Liver (tissue), 9 donors: ENCODE results near the gene ITGB4. TPM values are rescaled to one million over a fixed set of nuclear protein-coding genes. Genes with fewer than 3 reads are reported as not detected.

Experiments used
- DNase-seq: peaks from one replicate; pipeline ENCODE4 v3.0.0-alpha.2; 2017; ENCODE audit warnings: low spot score
- H3K27ac ChIP-seq, 2 donors: one replicate each; pipeline ENCODE4 v1.7.0; 2013; ENCODE audit warnings: inconsistent platforms in 2 of 2, low read length in 2 of 2, control low read depth in 1 of 2, low read depth in 1 of 2, mild to moderate bottlenecking in 1 of 2
- H3K27me3 ChIP-seq, 4 donors: one replicate each; pipeline versions ENCODE4 v1.6.1 to v1.7.0; 2013; ENCODE audit warnings: low read length in 3 of 4, inconsistent platforms in 1 of 4, mild to moderate bottlenecking in 1 of 4, moderate library complexity in 1 of 4; ENCODE audit not compliant: control insufficient read depth in 4 of 4, insufficient read depth in 4 of 4
- H3K36me3 ChIP-seq, 4 donors: one replicate each; pipeline versions ENCODE4 v1.6.1 to v1.7.0; 2013; ENCODE audit warnings: low read length in 3 of 4, mild to moderate bottlenecking in 3 of 4, low read depth in 1 of 4, moderate library complexity in 1 of 4; ENCODE audit not compliant: control insufficient read depth in 4 of 4, insufficient read depth in 3 of 4
- H3K4me1 ChIP-seq, 4 donors: one replicate each; pipeline versions ENCODE4 v1.6.1 to v1.7.0; 2013; ENCODE audit warnings: low read length in 3 of 4, mild to moderate bottlenecking in 3 of 4, moderate library complexity in 1 of 4; ENCODE audit not compliant: control insufficient read depth in 4 of 4, insufficient read depth in 4 of 4
- H3K4me3 ChIP-seq, 3 donors: one replicate each; pipeline versions ENCODE4 v1.6.1 to v1.7.0; 2013; ENCODE audit warnings: low read length in 3 of 3, control low read depth in 1 of 3, low read depth in 1 of 3, mild to moderate bottlenecking in 1 of 3
- H3K9ac ChIP-seq, 2 donors: one replicate each; pipeline ENCODE4 v1.7.0; 2013; ENCODE audit warnings: low read length in 2 of 2, mild to moderate bottlenecking in 2 of 2, moderate library complexity in 2 of 2, control low read depth in 1 of 2, low read depth in 1 of 2
- H3K9me3 ChIP-seq, 4 donors: one replicate each; pipeline versions ENCODE4 v1.6.1 to v1.7.0; 2013; ENCODE audit warnings: low read length in 3 of 4; ENCODE audit not compliant: control insufficient read depth in 4 of 4
- EGR1 ChIP-seq, 2 donors: IDR thresholded peaks; 2 replicates each; pipeline ENCODE4 v1.6.1; 2016 to 2018; ENCODE audit warnings: antibody characterized with exemption in 2 of 2, low read depth in 2 of 2
- FOXA1 ChIP-seq: IDR thresholded peaks from 2 replicates; pipeline ENCODE4 v1.6.1; 2016; ENCODE audit warnings: antibody characterized with exemption
- FOXA2 ChIP-seq: IDR thresholded peaks from 2 replicates; pipeline ENCODE4 v1.6.1; 2016; ENCODE audit warnings: antibody characterized with exemption
- GABPA ChIP-seq, 2 donors: IDR thresholded peaks in 1 of 2; conservative IDR thresholded peaks in 1 of 2; 2 replicates each; pipeline ENCODE4 v1.6.1; 2016; ENCODE audit warnings: antibody characterized with exemption in 2 of 2, mild to moderate bottlenecking in 1 of 2, moderate library complexity in 1 of 2
- HNF4A ChIP-seq, 2 donors: conservative IDR thresholded peaks; 2 replicates each; pipeline ENCODE4 v1.6.1; 2016; ENCODE audit warnings: antibody characterized with exemption in 2 of 2, mild to moderate bottlenecking in 2 of 2
- HNF4G ChIP-seq: IDR thresholded peaks from 2 replicates; pipeline ENCODE4 v1.6.1; 2016; ENCODE audit warnings: antibody characterized with exemption
- JUND ChIP-seq, 2 donors: IDR thresholded peaks; 2 replicates each; pipeline ENCODE4 v1.6.1; 2016; ENCODE audit warnings: antibody characterized with exemption in 2 of 2
- MAX ChIP-seq: IDR thresholded peaks from 2 replicates; pipeline ENCODE4 v1.6.1; 2016; ENCODE audit warnings: antibody characterized with exemption
- NR2F2 ChIP-seq: IDR thresholded peaks from 2 replicates; pipeline ENCODE4 v1.6.1; 2016; ENCODE audit warnings: antibody characterized with exemption
- RAD21 ChIP-seq, 2 donors: IDR thresholded peaks; 2 replicates each; pipeline ENCODE4 v1.6.1; 2016; ENCODE audit warnings: antibody characterized with exemption in 2 of 2, mild to moderate bottlenecking in 2 of 2
- REST ChIP-seq: IDR thresholded peaks from 2 replicates; pipeline ENCODE4 v1.6.1; 2016; ENCODE audit warnings: antibody characterized with exemption, mild to moderate bottlenecking
- SP1 ChIP-seq: IDR thresholded peaks from 2 replicates; pipeline ENCODE4 v1.6.1; 2018; ENCODE audit warnings: antibody characterized with exemption, mild to moderate bottlenecking
- TAF1 ChIP-seq: conservative IDR thresholded peaks from 2 replicates; pipeline ENCODE4 v1.6.1; 2016; ENCODE audit warnings: antibody characterized with exemption, mild to moderate bottlenecking
- YY1 ChIP-seq: IDR thresholded peaks from 2 replicates; pipeline ENCODE4 v1.6.1; 2016; ENCODE audit warnings: antibody characterized with exemption, mild to moderate bottlenecking
- WGBS: extraction: QIAGEN DNeasy Blood & Tissue Kit; methylation state at CpG from one replicate; pipeline ENCODE4 v1.1.7; 2013; 5-methylcytosine and 5-hydroxymethylcytosine counted together
- polyA plus RNA-seq, 2 donors: library from polyadenylated mRNA; stranded (reverse) in 1 of 2; unstranded in 1 of 2; fragments of 200-250 nt in 1 of 2; fragments of >200 nt in 1 of 2; fragmentation: Nextera tagmentation in 1 of 2; extraction: Ambion mirVana in 1 of 2; gene quantifications; one replicate each; pipeline versions ENCODE4 v1.2.1 to v1.2.3, GENCODE V29; 2013 to 2015
- total RNA-seq, 2 donors: library from RNA; depleted of rRNA; stranded (reverse); fragments of >200 nt; gene quantifications; one replicate each; pipeline ENCODE4 v1.2.3, GENCODE V29; 2014
- TF ChIP-seq, protein P1 (sequence below): IDR thresholded peaks from 2 replicates; pipeline ENCODE4 v1.6.1; 2016; ENCODE audit warnings: antibody characterized with exemption
- TF ChIP-seq, protein P2 (sequence below): fragments of 150-350 bp; IDR thresholded peaks from 2 replicates; pipeline ENCODE4 v1.5.1; 2017; ENCODE audit warnings: improper control_type of control experiment, low read depth, low read length; ENCODE audit not compliant: missing input control
- TF ChIP-seq, protein P3 (sequence below): IDR thresholded peaks from 2 replicates; pipeline ENCODE4 v1.6.1; 2016; ENCODE audit warnings: antibody characterized with exemption
- donor health status: healthy.
- donor health status: healthy.
- donor health status: healthy.
- donor health status: healthy.
- donor health status: healthy.

ITGB4 gene
- total and polyA plus RNA-seq, 4 donors, result 0.42 to 1.4 (median 1.3) TPM

- no peak for DNase-seq
- peaks cover 0 to 6% (median 5%) of the 10 kb centered on the region in 4 donors for H3K4me1 ChIP-seq
- 90% methylated on average over 7 of the region's 7 CpGs for WGBS
- H3K27me3 ChIP-seq, result no peaks in the 10 kb centered on the region
- no peaks in the 10 kb centered on the region for H3K36me3 ChIP-seq
- no peak overlapping the region for H3K4me3 ChIP-seq
- no peak overlapping the region for H3K9ac ChIP-seq
- no peak overlapping the region for H3K27ac ChIP-seq
- H3K9me3 ChIP-seq, result no peaks in the 10 kb centered on the region
- no peak for TF ChIP-seq HNF4G
- TF ChIP-seq, protein P1, sequence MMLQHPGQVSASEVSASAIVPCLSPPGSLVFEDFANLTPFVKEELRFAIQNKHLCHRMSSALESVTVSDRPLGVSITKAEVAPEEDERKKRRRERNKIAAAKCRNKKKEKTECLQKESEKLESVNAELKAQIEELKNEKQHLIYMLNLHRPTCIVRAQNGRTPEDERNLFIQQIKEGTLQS, result no peak
- TF ChIP-seq GABPA (IDR thresholded peaks at IDR 0.05 in 1 of 2, conservative IDR thresholded peaks at IDR 0.05 in 1 of 2), result no peak
- no peak for TF ChIP-seq HNF4A (conservative IDR thresholded peaks at IDR 0.05)
- no peak for TF ChIP-seq EGR1 (IDR thresholded peaks at IDR 0.05; ENCODE audit: low read depth in 2 of 2)
- no peak for TF ChIP-seq TAF1
- TF ChIP-seq SP1, result no peak
- no peak for TF ChIP-seq MAX
- TF ChIP-seq RAD21 (IDR thresholded peaks at IDR 0.05), result no peak
- TF ChIP-seq JUND (IDR thresholded peaks at IDR 0.05), result no peak
- TF ChIP-seq REST, result no peak
Observed at GRCh38 chr17:75725504-75725903, 4.2 kb downstream of the ITGB4 start.

DNA sequence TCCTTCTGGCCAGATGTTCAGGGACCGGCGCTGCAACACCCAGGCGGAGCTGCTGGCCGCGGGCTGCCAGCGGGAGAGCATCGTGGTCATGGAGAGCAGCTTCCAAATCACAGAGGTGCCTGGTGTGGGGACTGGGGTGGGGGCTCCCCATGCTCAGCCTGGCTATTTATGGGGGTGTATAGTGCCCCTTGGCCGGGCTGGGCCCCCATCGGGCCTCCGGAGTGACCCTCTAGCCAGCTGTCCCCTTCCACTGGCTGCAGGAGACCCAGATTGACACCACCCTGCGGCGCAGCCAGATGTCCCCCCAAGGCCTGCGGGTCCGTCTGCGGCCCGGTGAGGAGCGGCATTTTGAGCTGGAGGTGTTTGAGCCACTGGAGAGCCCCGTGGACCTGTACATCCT, 6.1 kb downstream of the ITGB4 start:
- Histone ChIP-seq H3K36me3 (no peaks in the 10 kb centered on the region), H3K27ac (no peak overlapping the region), H3K27me3 (no peaks in the 10 kb centered on the region), H3K4me1 (no peaks in the 10 kb centered on the region), H3K9me3 (no peaks in the 10 kb centered on the region), H3K9ac (no peak overlapping the region), H3K4me3 (no peak overlapping the region)
- TF ChIP-seq, protein P2, sequence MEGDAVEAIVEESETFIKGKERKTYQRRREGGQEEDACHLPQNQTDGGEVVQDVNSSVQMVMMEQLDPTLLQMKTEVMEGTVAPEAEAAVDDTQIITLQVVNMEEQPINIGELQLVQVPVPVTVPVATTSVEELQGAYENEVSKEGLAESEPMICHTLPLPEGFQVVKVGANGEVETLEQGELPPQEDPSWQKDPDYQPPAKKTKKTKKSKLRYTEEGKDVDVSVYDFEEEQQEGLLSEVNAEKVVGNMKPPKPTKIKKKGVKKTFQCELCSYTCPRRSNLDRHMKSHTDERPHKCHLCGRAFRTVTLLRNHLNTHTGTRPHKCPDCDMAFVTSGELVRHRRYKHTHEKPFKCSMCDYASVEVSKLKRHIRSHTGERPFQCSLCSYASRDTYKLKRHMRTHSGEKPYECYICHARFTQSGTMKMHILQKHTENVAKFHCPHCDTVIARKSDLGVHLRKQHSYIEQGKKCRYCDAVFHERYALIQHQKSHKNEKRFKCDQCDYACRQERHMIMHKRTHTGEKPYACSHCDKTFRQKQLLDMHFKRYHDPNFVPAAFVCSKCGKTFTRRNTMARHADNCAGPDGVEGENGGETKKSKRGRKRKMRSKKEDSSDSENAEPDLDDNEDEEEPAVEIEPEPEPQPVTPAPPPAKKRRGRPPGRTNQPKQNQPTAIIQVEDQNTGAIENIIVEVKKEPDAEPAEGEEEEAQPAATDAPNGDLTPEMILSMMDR, result no peak
- TF ChIP-seq HNF4A (conservative IDR thresholded peaks at IDR 0.05) (no peak), TAF1 (no peak), NR2F2 (no peak), GABPA (IDR thresholded peaks at IDR 0.05 in 1 of 2, conservative IDR thresholded peaks at IDR 0.05 in 1 of 2) (no peak), YY1 (no peak), FOXA1 (no peak), RAD21 (IDR thresholded peaks at IDR 0.05) (no peak), SP1 (no peak), EGR1 (IDR thresholded peaks at IDR 0.05; ENCODE audit: low read depth in 2 of 2) (no peak), FOXA2 (no peak), MAX (no peak), HNF4G (no peak)
- TF ChIP-seq, protein P1, result no peak
- TF ChIP-seq, protein P3, sequence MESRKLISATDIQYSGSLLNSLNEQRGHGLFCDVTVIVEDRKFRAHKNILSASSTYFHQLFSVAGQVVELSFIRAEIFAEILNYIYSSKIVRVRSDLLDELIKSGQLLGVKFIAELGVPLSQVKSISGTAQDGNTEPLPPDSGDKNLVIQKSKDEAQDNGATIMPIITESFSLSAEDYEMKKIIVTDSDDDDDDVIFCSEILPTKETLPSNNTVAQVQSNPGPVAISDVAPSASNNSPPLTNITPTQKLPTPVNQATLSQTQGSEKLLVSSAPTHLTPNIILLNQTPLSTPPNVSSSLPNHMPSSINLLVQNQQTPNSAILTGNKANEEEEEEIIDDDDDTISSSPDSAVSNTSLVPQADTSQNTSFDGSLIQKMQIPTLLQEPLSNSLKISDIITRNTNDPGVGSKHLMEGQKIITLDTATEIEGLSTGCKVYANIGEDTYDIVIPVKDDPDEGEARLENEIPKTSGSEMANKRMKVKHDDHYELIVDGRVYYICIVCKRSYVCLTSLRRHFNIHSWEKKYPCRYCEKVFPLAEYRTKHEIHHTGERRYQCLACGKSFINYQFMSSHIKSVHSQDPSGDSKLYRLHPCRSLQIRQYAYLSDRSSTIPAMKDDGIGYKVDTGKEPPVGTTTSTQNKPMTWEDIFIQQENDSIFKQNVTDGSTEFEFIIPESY, result no peak
- DNase-seq, result no peak
- WGBS, result 94% methylated on average over 18 of the region's 18 CpGs
